Esophagus muscularis mucosa (tissue), 4 donors: Measurements from ENCODE around the gene CASS4. TPM values are rescaled to one million over a fixed set of nuclear protein-coding genes. Genes with fewer than 3 reads are reported as not detected.

ENCODE experiments used
- DNase-seq: peaks from one replicate; pipeline ENCODE4 v3.0.0-alpha.2; 2017; ENCODE audit errors: extremely low spot score
- H3K27ac ChIP-seq, 4 donors: fragments of 200-600 bp; sonication (generic); replicated peaks in 1 of 4; 1 replicate in 3 of 4; 2 replicates in 1 of 4; pipeline ENCODE4 v1.5.1; 2016 to 2019; ENCODE audit warnings: mild to moderate bottlenecking in 1 of 4
- H3K27me3 ChIP-seq, 4 donors: fragments of 200-600 bp; sonication (generic); one replicate each; pipeline versions ENCODE4 v1.5.1 to v1.6.0; 2016 to 2019
- H3K36me3 ChIP-seq, 4 donors: fragments of 200-600 bp; sonication (generic); one replicate each; pipeline ENCODE4 v1.5.1; 2016 to 2019
- H3K4me1 ChIP-seq, 4 donors: fragments of 200-600 bp; sonication (generic); one replicate each; pipeline ENCODE4 v1.5.1; 2016 to 2019
- H3K4me3 ChIP-seq, 4 donors: fragments of 200-600 bp; sonication (generic); 1 replicate in 2 of 4; 2 replicates in 2 of 4; pipeline ENCODE4 v1.5.1; 2016 to 2019; ENCODE audit warnings: mild to moderate bottlenecking in 4 of 4, moderate library complexity in 1 of 4
- H3K9me3 ChIP-seq, 4 donors: fragments of 200-600 bp; sonication (generic); 1 replicate in 3 of 4; 2 replicates in 1 of 4; pipeline ENCODE4 v1.5.1; 2016 to 2019
- CTCF ChIP-seq, 3 experiments: fragments of 200-600 bp in 2 of 3; fragments of 450-650 bp in 1 of 3; sonication (generic) in 2 of 3; IDR thresholded peaks; one replicate each; pipeline ENCODE4 v1.5.1; 2017 to 2019; ENCODE audit warnings: antibody characterized with exemption in 3 of 3, mild to moderate bottlenecking in 2 of 3, moderate library complexity in 1 of 3
- EP300 ChIP-seq: sonication (generic); formaldehyde crosslinking; IDR thresholded peaks from one replicate; pipeline ENCODE4 v1.6.1; 2017; ENCODE audit warnings: antibody characterized with exemption
- POLR2A ChIP-seq: fragments of 450-650 bp; IDR thresholded peaks from one replicate; pipeline ENCODE4 v1.6.1; 2017; ENCODE audit warnings: antibody characterized with exemption, moderate library complexity, mild to moderate bottlenecking, low read depth
- POLR2AphosphoS5 ChIP-seq, 2 donors: sonication (generic); formaldehyde crosslinking; IDR thresholded peaks; one replicate each; pipeline ENCODE4 v1.6.1; 2017; ENCODE audit warnings: antibody characterized with exemption in 2 of 2
- WGBS: methylation state at CpG from one replicate; pipeline ENCODE4 v1.1.5; 2018; 5-methylcytosine and 5-hydroxymethylcytosine counted together
- intact Hi-C: fragments of 100-400 bp; cut with DNase I; formaldehyde crosslinking; loops from one replicate; pipeline ENCODE4 v1.15.1; 2023
- total RNA-seq, 4 donors: library from RNA; depleted of rRNA; stranded (reverse); fragments of >200 nt; gene quantifications; one replicate each; pipeline versions ENCODE4 v1.1.0 to v1.2.1, GENCODE V29; 2016

Gene CASS4
- total RNA-seq, 4 donors from 2014 or later = 3.1 to 8.1 (median 5.4) TPM

- H3K4me3 ChIP-seq = no peak overlapping the region
- H3K4me1 ChIP-seq = peaks cover 3 to 30% (median 17%) of the 10 kb centered on the region in 4 donors
- no peaks in the 10 kb centered on the region for H3K27me3 ChIP-seq
- DNase-seq = no peak
- H3K27ac ChIP-seq = peak overlapping the region; percentile 23 to 47 (median 30)
- H3K36me3 ChIP-seq = no peaks in the 10 kb centered on the region
- intact Hi-C loops = no loop called here
- 52% methylated on average over 26 of the region's 27 CpGs for WGBS
- peak in 1 of 2 donors; percentile 4 for TF ChIP-seq POLR2AphosphoS5 (IDR thresholded peaks at IDR 0.05)
- no peak for TF ChIP-seq EP300
- TF ChIP-seq CTCF (IDR thresholded peaks at IDR 0.05) = no peak
- no peak for TF ChIP-seq POLR2A
- no peaks in the 10 kb centered on the region for H3K9me3 ChIP-seq
These were observed 31.8 kb downstream of the CASS4 start for GRCh38 chr20:56443654-56444540.

- intact Hi-C loops = no loop called here
- DNase-seq = no peak
- H3K27ac ChIP-seq = no peak overlapping the region
- H3K36me3 ChIP-seq = no peaks in the 10 kb centered on the region
- H3K9me3 ChIP-seq = no peaks in the 10 kb centered on the region
- no peak for TF ChIP-seq CTCF (IDR thresholded peaks at IDR 0.05)
- no peak for TF ChIP-seq EP300
- TF ChIP-seq POLR2AphosphoS5 (IDR thresholded peaks at IDR 0.05) = no peak
- TF ChIP-seq POLR2A = no peak
- 98% methylated on average over 3 of the region's 3 CpGs for WGBS
- H3K27me3 ChIP-seq = no peaks in the 10 kb centered on the region
- H3K4me3 ChIP-seq = no peak overlapping the region
- H3K4me1 ChIP-seq = peaks cover 2 to 17% (median 7%) of the 10 kb centered on the region in 4 donors
These were observed 33.1 kb downstream of the CASS4 start for GRCh38 chr20:56445130-56445529.

GRCh38 chr20:56445540-56445939 is 33.5 kb downstream of the CASS4 start:
- 91% methylated on average over 10 of the region's 16 CpGs for WGBS

GRCh38 chr20:56447227-56447626 is 35.2 kb downstream of the CASS4 start:
- TF ChIP-seq CTCF (IDR thresholded peaks at IDR 0.05) (no peak), POLR2A (no peak), EP300 (no peak), POLR2AphosphoS5 (IDR thresholded peaks at IDR 0.05) (no peak)

More at GRCh38 chr20:56445540-56445939, 33.5 kb downstream of the CASS4 start:
- Histone ChIP-seq H3K27ac (no peak overlapping the region), H3K36me3 (no peaks in the 10 kb centered on the region), H3K9me3 (no peaks in the 10 kb centered on the region), H3K4me3 (no peak overlapping the region), H3K4me1 (peaks cover 0 to 13% (median 5%) of the 10 kb centered on the region in 4 donors), H3K27me3 (no peaks in the 10 kb centered on the region)
- DNase-seq = no peak
- intact Hi-C loops = no loop called here
- TF ChIP-seq EP300 = no peak
- TF ChIP-seq CTCF (IDR thresholded peaks at IDR 0.05) = no peak
- TF ChIP-seq POLR2AphosphoS5 (IDR thresholded peaks at IDR 0.05) = no peak

More at GRCh38 chr20:56447227-56447626, 35.2 kb downstream of the CASS4 start:
- no peak overlapping the region for H3K4me3 ChIP-seq
- H3K9me3 ChIP-seq = no peaks in the 10 kb centered on the region
- no peak for DNase-seq
- no peaks in the 10 kb centered on the region for H3K36me3 ChIP-seq
- intact Hi-C loops = no loop called here
- H3K4me1 ChIP-seq = peaks cover 0 to 11% (median 5%) of the 10 kb centered on the region in 4 donors
- H3K27me3 ChIP-seq = no peaks in the 10 kb centered on the region
- no peak overlapping the region for H3K27ac ChIP-seq
